22Rv1 (cell line): Measurements from ENCODE around the gene COX19.

Source experiments
- H3K27ac ChIP-seq: fragments of 450-650 bp; 2 replicates; pipeline ENCODE4 v1.5.1; 2017
- CTCF ChIP-seq: fragments of 450-650 bp; IDR thresholded peaks from 2 replicates; pipeline ENCODE4 v1.5.1; 2017; ENCODE audit warnings: mild to moderate bottlenecking
- ZFX ChIP-seq: fragments of 450-650 bp; IDR thresholded peaks from 2 replicates; pipeline ENCODE4 v1.6.1; 2017; ENCODE audit warnings: antibody characterized with exemption, borderline replicate concordance

The COX19 gene

GRCh38 chr7:986766-987751, 11.7 kb upstream of the COX19 start:
- H3K27ac ChIP-seq = no peak overlapping the region
- TF ChIP-seq ZFX = no peak
- TF ChIP-seq CTCF = no peak

- no peak overlapping the region for H3K27ac ChIP-seq
- TF ChIP-seq ZFX (no peak), CTCF (no peak)
These were observed 10.8 kb upstream of the COX19 start for GRCh38 chr7:985915-986741.

GRCh38 chr7:985127-985416, 9.7 kb upstream of the COX19 start:
- H3K27ac ChIP-seq = no peak overlapping the region
- TF ChIP-seq CTCF = no peak
- no peak for TF ChIP-seq ZFX

- H3K27ac ChIP-seq = no peak overlapping the region
- TF ChIP-seq CTCF = no peak
- TF ChIP-seq ZFX = no peak
These were observed 9.2 kb upstream of the COX19 start for GRCh38 chr7:984361-985126.

DNA sequence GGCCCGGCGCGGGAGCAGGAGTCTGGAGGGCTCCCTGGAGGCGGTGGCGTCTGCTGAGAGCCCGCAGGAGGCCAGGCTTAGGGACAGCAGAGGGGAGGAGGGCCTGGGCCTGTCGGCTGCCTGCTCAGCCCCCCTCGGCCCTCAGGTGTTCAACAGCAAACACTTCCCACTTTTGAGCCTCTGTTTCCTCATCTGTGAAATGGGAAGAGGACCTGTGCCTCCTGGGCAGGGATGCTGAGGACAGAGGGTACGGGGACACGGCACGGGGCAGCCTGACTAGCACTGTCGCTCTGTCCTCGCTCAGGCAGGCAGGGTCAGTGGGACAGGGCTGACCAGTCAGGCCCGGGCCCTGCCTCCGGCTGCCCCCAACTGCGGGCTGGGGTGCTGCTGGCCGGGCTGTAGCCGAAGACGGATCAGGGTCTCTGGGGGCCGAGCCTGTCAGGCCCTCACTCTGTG, 8.3 kb upstream of the COX19 start:
- no peak overlapping the region for H3K27ac ChIP-seq
- no peak for TF ChIP-seq ZFX
- TF ChIP-seq CTCF = no peak

DNA sequence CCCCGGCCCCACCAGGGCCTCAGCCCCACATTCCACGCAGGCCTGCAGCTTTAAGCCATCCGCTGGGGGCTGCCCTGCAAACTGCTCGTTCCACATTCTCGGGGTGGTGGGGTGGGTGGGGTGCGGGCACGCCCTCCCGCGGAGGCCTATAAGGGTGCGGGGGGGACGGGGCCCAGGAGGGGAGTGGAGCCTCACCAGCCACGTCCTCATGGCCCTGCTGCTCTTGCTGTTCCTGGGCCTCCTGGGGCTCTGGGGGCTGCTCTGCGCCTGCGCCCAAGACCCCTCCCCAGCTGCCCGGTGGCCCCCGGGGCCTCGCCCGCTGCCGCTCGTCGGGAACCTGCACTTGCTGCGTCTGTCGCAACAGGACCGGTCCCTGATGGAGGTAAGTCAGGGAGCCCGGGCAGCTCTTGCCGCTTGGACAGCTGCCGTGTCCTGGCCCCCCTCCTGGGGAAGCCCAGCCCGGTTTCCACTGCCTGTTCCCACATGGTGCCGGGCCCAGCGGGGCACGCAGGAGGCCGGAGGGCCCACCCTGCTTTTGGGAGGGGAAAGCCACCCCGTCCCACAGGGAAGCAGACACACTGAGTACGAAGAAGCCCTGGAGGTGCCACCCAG, 7.8 kb upstream of the COX19 start, which contains the start of gene CYP2W1:
Gene CYP2W1, plus strand, starts transcription at position 178 of the 612 bp plus-strand sequence. Its CDS starts 31 bp downstream, at position 209.
- no peak within 1 kb of the TSS for H3K27ac ChIP-seq
- no peak for TF ChIP-seq ZFX
- no peak for TF ChIP-seq CTCF
